Measurements from ENCODE around the gene KCNIP4.
"Not testable (repeated sequence)": the region's sequence is repeated elsewhere in the genome, so short reads cannot be mapped to it uniquely, and the experiment has no call there.

KCNIP4 gene

DNA sequence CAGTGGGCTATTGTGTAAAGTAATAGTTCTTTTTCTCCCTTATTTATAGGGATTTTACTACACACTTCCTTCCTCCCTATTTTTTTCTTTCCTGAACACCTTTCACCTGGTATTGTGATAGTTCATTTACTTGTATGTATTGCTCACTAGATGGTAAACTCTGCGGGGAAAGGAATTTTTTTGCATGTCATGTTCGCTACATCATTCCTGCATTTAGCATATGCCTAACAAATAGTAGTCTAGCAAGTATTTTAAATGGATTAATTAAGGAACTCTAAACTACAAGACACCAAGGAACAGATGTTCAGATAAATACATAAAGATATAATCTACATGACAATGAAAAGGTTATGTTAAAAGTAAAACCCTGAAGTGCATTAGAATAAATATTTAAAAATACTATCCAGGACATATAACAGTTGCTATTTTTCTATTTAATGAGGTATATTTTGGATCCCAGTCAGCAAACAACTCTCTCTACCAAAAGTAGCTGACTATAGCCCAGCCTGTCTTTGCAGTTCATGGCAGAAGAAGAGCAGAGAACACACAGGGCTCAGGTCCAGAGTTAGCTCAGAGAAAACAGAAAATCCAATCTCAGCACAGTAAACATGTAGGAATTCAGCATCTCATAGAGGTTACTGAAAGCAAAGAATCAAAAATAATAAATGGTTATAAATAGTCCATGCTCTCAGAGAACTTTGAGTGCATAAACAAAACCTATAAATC lies 1160.5 kb downstream of the KCNIP4 start:
- DNase-seq (ENCODE audit: low read depth in 1 of 2, low spot score in 1 of 2), result no peak

- DNase-seq (ENCODE audit: low read depth in 1 of 2, low spot score in 1 of 2), result not testable (repeated sequence)
Measured at GRCh38 chr4:20783134-20783533, 1165.4 kb downstream of the KCNIP4 start.

GRCh38 chr4:20778896-20779295 lies 1169.7 kb downstream of the KCNIP4 start:
- no peak for DNase-seq (ENCODE audit: low read depth in 1 of 2, low spot score in 1 of 2)

DNA sequence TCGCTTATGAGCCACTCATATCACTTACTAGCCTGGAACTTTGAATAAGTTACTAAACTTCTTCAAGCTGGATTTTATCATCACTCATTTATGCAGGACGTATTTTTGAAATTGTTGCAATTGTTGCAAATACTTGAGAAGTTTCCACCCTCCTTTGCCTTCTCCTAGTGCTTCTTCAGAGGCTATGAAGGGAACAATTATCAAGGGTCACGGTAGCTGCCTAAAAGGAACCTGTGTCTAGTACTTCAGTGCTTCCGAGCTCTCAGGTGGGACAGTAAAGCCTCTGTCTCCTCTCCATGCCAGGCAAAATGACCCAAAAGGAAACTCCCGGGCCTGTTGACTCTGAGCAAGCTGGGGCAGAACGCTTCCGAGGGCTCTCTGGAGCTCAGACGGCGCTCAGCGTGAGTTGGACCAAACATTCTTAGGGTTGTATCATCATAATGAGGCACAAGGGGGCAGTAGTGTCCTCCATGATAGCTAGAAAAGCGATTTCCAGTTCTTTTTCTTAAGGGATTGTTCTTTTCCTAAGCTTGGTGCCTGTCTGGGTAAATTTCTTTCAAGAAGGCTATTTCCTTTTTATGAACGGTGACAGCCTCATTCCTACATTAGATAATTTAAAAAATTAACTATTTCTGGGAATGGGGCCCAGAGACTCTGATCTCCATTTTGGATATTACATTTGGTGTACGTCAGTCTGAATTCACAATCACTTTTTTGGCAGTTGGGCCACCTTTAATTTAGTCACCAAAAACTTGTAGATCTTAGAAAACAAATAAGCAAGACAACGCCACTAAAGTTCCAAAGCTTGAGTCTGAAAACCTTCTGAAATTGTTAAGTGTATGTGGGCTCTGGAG lies 1175.2 kb downstream of the KCNIP4 start:
- DNase-seq (ENCODE audit: low read depth in 1 of 2, low spot score in 1 of 2), result peak in 1 of 2 donors; percentile 8

DNA sequence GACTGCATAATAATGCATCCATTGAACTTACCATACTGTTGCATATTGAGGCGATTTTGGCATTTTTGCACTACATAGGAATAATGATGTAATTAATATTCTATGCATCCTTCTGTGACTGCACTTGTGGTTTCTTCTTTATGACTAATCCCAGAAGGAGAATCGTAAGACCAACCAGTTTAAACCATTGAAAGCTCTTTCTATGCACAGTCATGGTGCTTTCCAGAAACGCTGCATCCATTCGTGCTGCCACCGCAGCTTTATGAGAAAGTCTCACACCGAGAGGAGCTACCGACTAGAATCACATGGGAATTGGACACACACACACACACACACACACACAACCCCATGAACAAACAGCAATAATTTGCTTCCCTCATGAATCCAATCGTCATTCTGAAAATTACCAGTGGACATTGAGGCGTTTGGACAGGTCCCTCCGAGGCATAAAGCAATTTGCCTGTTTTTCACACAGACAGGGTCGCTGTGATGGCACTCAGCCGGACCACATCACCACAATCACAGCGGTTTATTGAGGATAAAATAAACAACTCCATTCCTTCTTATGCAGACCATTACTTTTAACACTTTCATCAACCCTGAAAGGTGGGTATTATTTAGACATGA lies 1184.1 kb downstream of the KCNIP4 start:
- DNase-seq (ENCODE audit: low read depth in 1 of 2, low spot score in 1 of 2), result no peak

DNA sequence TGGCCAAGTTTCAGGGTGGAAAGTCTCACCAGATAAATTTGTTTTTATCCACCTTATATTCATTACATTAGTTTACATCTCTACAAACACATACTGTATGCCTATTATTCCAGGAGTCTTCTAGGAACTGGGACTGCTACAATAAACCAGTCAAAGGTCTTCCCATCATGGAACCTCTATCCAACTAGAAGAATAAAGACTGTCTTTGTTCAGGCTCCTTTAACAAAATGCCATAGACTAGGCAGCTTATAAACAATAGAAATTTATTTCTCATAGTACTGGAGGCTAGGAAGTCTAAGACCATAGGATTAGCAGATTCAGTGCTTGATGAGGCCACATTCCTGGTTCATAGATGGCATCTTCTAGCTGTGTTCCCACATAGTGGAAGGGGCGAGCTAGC lies 1186.7 kb downstream of the KCNIP4 start:
- no peak for DNase-seq (ENCODE audit: low read depth in 1 of 2, low spot score in 1 of 2)

GRCh38 chr4:20761382-20761781 lies 1187.2 kb downstream of the KCNIP4 start:
- no peak for DNase-seq (ENCODE audit: low read depth in 1 of 2, low spot score in 1 of 2)

DNA sequence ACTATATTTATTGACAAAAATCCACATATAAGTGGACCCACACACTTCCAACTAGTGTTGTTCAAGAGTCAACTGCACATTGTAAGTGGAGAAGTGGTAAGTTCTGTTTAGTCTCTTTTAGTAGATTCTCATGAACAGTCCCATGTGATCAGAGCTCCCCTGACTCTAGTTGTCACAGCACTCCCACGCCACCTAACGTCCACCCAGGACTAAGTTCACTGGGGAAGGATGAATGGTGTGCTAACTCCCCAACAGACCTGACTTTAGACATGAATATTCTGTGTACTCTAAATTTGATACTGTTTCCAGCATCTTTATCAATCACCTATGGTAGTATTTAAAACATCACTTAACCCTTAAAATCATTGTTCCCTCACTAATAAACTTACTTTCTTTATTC lies 1188.5 kb downstream of the KCNIP4 start:
- DNase-seq (ENCODE audit: low read depth in 1 of 2, low spot score in 1 of 2), result no peak

DNA sequence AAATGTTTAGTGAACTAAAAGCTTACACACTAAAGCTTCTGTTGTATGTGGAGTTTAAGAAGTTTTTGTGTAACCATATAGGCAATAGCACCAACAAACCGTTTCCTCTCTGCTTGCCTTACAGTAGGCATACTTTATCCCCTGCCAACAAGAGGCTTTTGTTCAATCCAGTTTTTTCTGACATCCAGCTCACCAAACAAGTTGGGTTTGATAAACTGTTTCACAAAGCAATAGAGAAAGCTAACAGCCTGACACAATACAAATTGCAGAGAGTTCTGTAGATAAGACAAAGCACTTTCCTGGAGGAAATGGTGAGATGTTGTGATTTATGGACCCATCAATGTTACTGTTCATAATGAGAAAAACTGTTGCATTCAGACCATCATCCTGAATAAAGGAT lies 1194.5 kb downstream of the KCNIP4 start:
- DNase-seq (ENCODE audit: low read depth in 1 of 2, low spot score in 1 of 2), result no peak

DNA sequence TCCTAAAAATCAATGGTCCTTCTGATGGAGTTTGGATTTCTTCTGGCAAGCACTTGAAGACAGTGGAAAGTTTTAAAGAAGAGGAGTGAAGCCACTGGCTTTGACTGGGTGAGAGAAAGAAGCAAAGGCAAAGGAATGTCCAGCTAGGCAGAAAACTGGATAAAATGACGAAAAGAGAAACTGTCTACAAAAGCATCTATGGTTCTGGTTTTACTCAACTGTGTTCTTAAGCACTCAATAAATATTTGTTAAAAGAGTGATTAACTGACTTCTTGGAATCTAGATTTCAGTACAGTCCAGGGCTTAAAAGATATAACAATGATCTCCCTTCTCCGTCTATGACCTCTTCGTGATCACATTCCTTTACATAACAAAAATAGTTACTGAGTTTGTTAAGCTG lies 1195.9 kb downstream of the KCNIP4 start:
- DNase-seq (ENCODE audit: low read depth in 1 of 2, low spot score in 1 of 2), result no peak

- not testable (repeated sequence) for DNase-seq (ENCODE audit: low read depth in 1 of 2, low spot score in 1 of 2)
Measured at GRCh38 chr4:20746000-20746399, 1202.6 kb downstream of the KCNIP4 start.

- no peak for DNase-seq (ENCODE audit: low read depth in 1 of 2, low spot score in 1 of 2)
Measured at GRCh38 chr4:20735931-20736330, 1212.6 kb downstream of the KCNIP4 start.

DNA sequence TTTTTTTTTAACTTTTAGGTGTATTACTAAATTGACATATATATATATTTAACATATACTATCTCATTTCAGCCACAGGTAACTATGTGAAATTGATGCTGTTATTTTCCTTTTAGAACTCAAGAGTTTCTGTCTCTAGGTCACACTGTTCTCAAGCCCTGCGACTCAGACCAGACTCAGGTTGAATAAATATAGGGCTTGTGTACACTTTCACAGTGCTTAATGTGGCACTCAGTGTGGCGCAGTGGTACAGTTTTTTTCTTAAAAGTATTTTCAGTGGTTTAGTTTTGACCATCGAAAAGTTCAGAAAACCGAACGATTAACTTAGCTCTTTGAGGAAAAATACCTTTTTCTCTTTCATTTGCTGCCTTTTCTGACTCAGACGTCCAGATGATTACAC lies 1223.7 kb downstream of the KCNIP4 start:
- no peak for DNase-seq (ENCODE audit: low read depth in 1 of 2, low spot score in 1 of 2)

GRCh38 chr4:20723463-20723862 lies 1225.1 kb downstream of the KCNIP4 start:
- no peak for DNase-seq (ENCODE audit: low read depth in 1 of 2, low spot score in 1 of 2)

DNA sequence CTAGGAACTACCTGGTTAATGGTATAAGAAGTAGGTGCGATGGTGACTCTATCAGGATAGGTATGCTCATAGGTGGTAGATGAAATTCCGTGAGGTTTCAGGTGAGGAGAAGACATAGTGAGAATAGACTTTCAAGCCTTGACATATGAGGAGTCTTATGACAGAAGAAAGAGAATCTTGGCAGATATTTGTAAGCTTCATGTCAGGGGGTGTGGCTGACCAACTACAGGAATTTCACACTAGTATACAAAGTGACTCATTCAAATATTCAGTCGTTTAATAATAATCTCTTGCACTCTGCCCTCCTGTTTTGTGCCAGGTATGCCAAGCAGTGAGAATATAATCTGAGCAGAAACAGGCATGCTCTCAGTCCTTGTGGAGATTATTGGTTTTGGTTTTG lies 1225.6 kb downstream of the KCNIP4 start:
- no peak for DNase-seq (ENCODE audit: low read depth in 1 of 2, low spot score in 1 of 2)

DNA sequence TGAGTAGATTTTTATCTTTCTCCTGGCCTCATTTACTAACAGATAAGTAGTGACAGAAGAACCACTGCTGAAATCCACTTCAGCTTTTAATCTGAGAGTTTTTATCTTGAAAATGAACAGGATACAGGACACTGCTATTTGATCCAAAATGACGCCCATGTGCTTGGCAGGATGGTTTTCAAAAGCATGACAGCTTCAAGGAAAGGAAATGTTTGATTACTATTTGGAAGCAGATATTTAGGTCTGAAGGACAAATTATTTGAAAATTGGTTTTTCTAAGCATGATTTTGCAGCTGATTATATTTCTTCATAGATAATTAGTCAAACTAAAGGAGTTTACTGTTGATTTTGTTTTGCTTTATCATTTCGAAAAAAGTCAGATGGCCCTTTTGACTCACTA lies 1237.2 kb downstream of the KCNIP4 start:
- DNase-seq (ENCODE audit: low read depth in 1 of 2, low spot score in 1 of 2), result no peak

- peak; percentile 87 to 91 for DNase-seq (ENCODE audit: low read depth in 1 of 2, low spot score in 1 of 2)
Measured at GRCh38 chr4:20700007-20700761, 1248.4 kb downstream of the KCNIP4 start, which contains the start of gene PACRGL. PACRGL (plus strand) TSS chr4:20700458; CDS start chr4:20704482, 4,024 bp downstream.

DNA sequence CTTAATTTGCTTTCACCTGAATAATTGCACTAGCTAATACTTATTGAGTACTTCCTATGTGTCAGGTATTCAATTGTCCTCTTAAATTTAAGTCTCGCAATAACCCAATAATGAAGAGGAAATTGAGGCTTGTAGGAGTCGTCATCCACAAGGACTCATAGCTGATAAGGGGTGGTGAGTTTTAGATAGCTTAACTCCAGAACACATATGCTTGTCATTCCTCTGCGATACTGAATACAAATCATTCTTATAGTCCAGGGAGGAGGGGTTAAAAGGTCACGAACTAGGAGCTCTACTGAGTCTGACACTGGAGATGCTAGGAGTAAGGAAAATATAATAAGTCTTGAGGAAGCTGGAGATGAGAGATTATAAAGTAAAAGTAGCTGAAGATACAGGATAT lies 1249.8 kb downstream of the KCNIP4 start:
- DNase-seq (ENCODE audit: low read depth in 1 of 2, low spot score in 1 of 2), result no peak

- DNase-seq (ENCODE audit: low read depth in 1 of 2, low spot score in 1 of 2), result no peak
Measured at GRCh38 chr4:20698382-20698781, 1250.2 kb downstream of the KCNIP4 start.

DNA sequence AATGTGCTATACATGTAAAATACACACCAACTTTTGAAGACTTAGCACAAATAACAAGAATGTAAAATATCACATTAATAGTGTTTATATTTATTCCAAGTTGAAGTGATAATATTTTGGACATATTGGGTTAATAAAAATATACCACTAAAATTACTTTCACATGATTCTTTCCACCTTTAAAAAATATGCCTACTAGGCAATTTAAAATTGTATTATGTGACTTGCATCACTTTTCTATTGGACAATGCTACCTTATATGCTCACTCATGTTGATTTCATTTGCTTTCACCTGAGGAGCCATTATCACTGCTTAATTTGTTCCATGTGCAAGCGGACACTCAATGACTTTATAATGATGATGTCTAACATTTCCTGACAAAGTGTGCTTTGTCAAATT lies 1251.8 kb downstream of the KCNIP4 start:
- no peak for DNase-seq (ENCODE audit: low read depth in 1 of 2, low spot score in 1 of 2)

- DNase-seq (ENCODE audit: low read depth in 1 of 2, low spot score in 1 of 2), result no peak
Measured at GRCh38 chr4:20687864-20688263, 1260.7 kb downstream of the KCNIP4 start.
